ENCODE data around the gene EFCAB13. TPM values are rescaled to one million over a fixed set of nuclear protein-coding genes. Genes with fewer than 3 reads are reported as not detected.

The EFCAB13 gene
- total RNA-seq, 3 donors from 2014 or later, result 2.7 to 15.3 (median 4.7) TPM

GRCh38 chr17:47332287-47332686, 8.5 kb downstream of the EFCAB13 start:
- Histone ChIP-seq H3K4me1 (ENCODE audit: low read depth) (no peaks in the 10 kb centered on the region), H3K4me3 (no peak overlapping the region), H3K36me3 (ENCODE audit: low read depth) (no peaks in the 10 kb centered on the region), H3K9me3 (no peaks in the 10 kb centered on the region)
- no peak for ATAC-seq
- DNase-seq, result no peak
- no peak for TF ChIP-seq CTCF (IDR thresholded peaks at IDR 0.05)
- intact Hi-C loops (cut with DNase I, micrococcal nuclease), result no loop called here

DNA sequence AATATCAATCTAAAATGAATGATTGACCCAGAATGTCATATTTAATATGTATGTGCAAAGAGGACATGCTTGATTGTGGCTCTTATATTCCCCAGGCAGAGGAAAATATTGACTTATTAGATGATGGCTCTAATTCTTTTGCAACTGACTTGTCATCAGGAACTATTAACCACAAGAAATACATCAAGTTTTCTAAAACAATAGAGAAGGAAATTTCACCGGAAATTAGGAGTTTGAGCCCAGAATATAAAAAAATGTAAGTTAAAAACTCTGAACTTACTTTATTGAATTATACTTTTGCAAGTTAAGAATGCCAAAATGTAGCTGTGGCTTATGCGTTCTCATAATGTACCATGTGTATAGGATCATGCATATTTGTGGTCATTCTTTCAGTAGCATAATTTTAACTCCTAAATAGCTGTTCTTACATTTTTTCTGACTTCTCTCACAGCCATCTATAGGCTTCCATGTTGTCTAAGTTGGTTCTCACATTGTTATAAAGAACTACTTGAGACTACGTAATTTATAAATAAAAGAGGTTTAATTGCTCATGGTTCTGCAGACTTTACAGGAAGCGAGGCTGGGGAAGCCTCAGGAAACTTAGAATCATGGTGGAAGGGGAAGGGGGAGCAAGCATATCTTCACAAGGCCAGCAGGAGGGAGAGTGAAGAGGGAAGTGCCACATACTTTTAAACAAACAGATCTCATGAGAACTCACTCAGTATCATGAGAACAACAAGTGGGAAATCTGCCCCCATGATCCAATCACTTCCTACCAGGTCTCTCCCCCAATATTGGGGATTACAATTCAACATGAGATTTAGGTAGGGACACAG, 11.6 kb downstream of the EFCAB13 start:
- intact Hi-C loops (cut with DNase I, micrococcal nuclease), result no loop called here
- Histone ChIP-seq H3K4me3 (no peak overlapping the region), H3K36me3 (ENCODE audit: low read depth) (no peaks in the 10 kb centered on the region), H3K4me1 (ENCODE audit: low read depth) (no peaks in the 10 kb centered on the region), H3K9me3 (no peaks in the 10 kb centered on the region)
- no peak for TF ChIP-seq CTCF (IDR thresholded peaks at IDR 0.05)
- ATAC-seq (no peak), DNase-seq (no peak)

DNA sequence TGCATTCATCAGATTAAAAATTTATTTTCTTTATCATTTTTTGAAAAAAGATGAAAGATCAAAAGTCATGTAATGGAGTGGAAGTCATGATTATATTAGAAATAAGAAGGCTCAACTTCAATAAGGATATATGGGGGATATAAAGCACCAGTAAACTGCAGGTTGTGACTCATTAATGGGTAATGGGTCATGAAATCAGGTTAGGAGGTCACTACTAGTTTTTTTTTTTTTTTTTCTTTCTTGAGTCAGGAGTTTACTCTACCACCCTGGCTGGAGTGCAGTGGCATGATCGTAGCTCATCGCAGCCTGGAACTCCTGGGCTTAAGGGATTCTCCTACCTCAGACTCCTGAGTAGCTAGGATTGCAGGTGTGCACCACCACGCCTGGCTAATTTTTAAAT, 14.3 kb downstream of the EFCAB13 start:
- H3K36me3 ChIP-seq (ENCODE audit: low read depth), result no peaks in the 10 kb centered on the region
- no peak for TF ChIP-seq CTCF (IDR thresholded peaks at IDR 0.05)
- ATAC-seq (no peak), DNase-seq (no peak)
- no peaks in the 10 kb centered on the region for H3K9me3 ChIP-seq
- no peak overlapping the region for H3K4me3 ChIP-seq
- H3K4me1 ChIP-seq (ENCODE audit: low read depth), result no peaks in the 10 kb centered on the region
- intact Hi-C loops (cut with DNase I, micrococcal nuclease), result no loop called here

GRCh38 chr17:47352848-47353247, 29.1 kb downstream of the EFCAB13 start:
- no peak for TF ChIP-seq CTCF (IDR thresholded peaks at IDR 0.05)
- no peak for DNase-seq

GRCh38 chr17:47358652-47359051, 34.9 kb downstream of the EFCAB13 start:
- H3K36me3 ChIP-seq (ENCODE audit: low read depth), result no peaks in the 10 kb centered on the region
- no peak for TF ChIP-seq CTCF (IDR thresholded peaks at IDR 0.05)
- intact Hi-C loops (cut with DNase I, micrococcal nuclease), result no loop called here
- H3K4me1 ChIP-seq (ENCODE audit: low read depth), result no peaks in the 10 kb centered on the region
- peaks cover 4% of the 10 kb centered on the region for H3K9me3 ChIP-seq
- ATAC-seq, result no peak
- DNase-seq, result no peak
- no peak overlapping the region for H3K4me3 ChIP-seq

More at GRCh38 chr17:47352848-47353247, 29.1 kb downstream of the EFCAB13 start:
- Histone ChIP-seq H3K4me1 (ENCODE audit: low read depth) (no peaks in the 10 kb centered on the region), H3K9me3 (no peaks in the 10 kb centered on the region), H3K4me3 (no peak overlapping the region), H3K36me3 (ENCODE audit: low read depth) (no peaks in the 10 kb centered on the region)
- intact Hi-C loops (cut with DNase I, micrococcal nuclease), result no loop called here
- ATAC-seq, result no peak
